Fibroblast of skin of abdomen (primary cell): Measurements from ENCODE around the gene KLHL35.

Experiments used
- DNase-seq: peaks from one replicate; pipeline ENCODE4 v3.0.0-alpha.2; 2013

KLHL35 gene

GRCh38 chr11:75469785-75470405 is 36.9 kb upstream of the KLHL35 start:
- DNase-seq = no peak

DNA sequence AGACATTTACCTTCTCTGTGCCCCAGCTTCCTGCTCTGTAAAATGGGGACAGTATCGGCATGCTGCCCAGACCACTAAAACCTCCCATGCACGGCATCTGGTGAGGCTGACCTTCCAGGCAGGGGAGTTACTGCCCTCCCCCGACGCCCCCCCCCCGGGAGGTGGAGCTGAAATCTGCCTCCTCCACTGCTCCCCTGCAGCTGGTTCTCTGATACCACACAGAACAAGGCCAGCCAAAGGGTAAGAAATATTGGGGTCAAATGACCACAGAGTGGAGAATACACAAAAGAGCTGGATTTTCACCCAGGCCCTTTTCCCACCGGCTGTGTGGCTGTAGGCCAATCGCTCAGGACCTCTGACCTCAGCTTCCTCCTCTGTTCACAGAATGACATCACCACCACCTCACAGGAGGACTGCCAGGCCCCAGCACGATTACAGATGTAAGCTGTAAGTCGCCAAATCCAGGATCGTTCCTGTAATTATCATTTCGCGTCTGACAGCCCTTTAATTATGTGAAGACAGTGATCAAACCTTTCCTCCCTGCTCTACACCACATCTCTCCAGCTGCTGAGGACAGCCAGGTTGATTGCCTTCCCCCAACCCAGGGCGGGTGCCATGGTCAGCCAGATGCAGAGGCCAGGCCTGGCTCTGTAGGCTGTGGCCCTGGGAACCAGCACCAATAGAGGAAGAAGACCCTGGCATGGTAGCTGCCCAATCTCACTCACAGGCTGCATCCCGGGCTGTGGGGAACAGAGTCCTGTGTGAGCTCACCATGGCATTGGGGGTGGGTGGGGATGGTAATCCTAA is 35.7 kb upstream of the KLHL35 start:
- peak; percentile 52 for DNase-seq

DNA sequence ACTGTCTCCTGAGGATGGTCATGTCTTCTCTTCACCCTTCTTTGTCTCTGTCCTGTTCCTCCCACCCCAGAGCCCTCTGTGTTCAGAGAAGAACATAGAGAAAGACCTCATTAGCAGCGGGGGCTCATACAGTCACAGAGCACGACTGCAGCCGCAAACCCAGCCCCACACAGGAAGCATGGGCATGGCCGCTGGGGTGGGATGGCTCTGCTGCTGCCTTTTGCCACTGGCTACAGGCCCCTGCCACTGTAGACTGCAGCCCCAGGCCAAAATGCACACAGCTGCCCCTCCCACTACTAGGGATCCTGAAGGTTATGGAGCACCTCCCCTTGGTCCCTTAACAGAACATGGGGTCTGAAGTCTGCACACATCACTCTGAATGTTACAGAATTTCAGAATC is 34.9 kb upstream of the KLHL35 start:
- no peak for DNase-seq

- no peak for DNase-seq
Measured at GRCh38 chr11:75467311-75467710, 34.3 kb upstream of the KLHL35 start.

- peak; percentile 82 for DNase-seq
Measured at GRCh38 chr11:75465701-75466531, 32.9 kb upstream of the KLHL35 start.

GRCh38 chr11:75463106-75463774 is 30.2 kb upstream of the KLHL35 start:
- no peak for DNase-seq

GRCh38 chr11:75462117-75462653 is 29.2 kb upstream of the KLHL35 start:
- no peak for DNase-seq

DNA sequence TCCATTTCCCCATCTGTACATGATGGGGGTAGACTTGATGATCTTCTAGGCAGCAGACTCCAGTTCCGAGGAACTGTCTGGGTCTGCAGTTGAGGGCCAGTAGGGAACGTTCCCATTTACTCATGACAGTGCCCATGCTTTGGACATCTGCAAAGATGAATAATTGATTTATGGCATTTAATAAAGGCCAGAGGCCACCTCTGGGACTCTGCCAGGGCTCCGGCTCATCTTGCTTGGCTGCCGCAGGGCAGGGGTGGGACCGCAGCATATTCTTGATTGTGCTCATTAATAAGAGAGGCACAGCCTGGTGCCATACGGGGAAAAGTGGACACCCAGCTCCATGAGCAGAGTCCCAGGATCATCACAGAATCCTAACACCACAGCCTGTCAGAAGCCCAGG is 28.1 kb upstream of the KLHL35 start:
- DNase-seq = no peak

GRCh38 chr11:75456596-75457183 is 23.7 kb upstream of the KLHL35 start:
- no peak for DNase-seq

DNA sequence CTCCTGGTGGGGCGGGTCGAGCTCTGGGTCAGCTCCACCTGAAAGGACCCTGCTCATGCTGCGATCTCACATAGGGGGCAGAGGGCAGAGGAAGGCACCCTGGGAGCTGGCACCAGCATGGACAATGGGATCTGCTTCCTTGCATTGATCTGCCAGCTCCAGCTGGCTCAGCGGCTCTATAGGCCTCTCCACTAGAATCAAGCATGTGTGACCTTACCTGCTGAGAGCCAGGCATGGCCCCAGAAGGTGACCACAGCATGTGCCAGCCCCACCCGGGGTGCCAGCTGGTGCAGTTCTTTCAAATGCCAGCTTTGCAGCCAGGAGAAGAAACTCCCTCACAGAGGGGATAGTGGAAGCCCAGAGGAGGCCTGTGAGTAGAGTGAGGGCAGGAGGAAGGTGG is 22.0 kb upstream of the KLHL35 start:
- no peak for DNase-seq

DNA sequence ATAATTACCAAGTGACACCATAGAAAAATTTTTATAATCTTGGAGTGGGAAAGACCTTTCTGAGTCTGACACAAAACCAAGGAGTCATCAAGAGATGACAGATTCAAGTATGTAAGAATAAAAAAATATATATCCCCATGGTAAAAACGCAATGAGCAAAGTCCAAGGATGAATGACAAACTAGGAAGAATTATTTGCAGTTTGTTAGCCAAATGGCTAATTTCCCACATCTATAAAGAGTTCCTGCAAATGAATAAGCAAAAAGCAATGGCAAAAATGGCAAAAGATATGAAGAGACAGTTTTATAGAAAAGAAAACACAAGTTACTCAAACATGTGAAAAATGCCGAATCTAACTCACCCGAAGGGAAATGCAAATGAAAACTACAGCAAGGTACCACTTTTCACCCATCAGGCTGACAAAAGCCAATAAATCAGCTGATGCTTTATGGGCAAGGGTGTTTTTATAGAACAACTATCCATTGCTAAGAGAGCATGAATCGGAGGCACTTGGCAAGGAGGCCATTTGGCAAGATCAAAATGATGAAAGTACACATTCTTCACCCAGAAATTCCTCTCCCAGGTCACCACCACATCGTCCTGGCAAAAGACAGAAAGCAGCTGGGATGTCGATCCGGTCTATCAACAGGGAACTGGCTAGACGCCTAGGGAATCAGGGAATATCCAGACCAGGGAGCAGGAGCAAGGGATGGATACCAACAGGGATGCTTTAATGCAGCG is 21.1 kb upstream of the KLHL35 start:
- peak; percentile 91 for DNase-seq

GRCh38 chr11:75450826-75451821 is 18.1 kb upstream of the KLHL35 start:
- no peak for DNase-seq

DNA sequence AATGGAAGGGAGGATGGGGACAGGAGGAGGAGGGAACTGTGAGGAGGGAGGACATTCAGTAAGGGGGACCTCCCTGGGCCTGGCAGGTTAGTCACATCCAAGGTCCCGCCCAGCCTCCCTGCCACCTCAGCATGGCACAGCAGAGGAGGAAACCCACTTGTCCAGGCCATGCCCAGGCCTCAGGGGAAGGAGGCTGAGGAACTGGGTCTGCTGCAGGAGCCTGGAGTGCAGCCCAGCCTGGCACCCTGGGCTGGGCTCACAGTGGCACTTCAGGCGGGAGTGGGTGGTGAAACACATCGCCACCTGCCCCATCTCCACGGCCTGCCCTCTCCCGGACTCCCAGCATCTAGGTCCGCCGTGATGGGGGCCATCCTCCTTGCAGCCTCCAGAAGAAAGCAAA is 17.2 kb upstream of the KLHL35 start:
- no peak for DNase-seq

- DNase-seq = no peak
Measured at GRCh38 chr11:75449776-75450175, 16.8 kb upstream of the KLHL35 start.

DNA sequence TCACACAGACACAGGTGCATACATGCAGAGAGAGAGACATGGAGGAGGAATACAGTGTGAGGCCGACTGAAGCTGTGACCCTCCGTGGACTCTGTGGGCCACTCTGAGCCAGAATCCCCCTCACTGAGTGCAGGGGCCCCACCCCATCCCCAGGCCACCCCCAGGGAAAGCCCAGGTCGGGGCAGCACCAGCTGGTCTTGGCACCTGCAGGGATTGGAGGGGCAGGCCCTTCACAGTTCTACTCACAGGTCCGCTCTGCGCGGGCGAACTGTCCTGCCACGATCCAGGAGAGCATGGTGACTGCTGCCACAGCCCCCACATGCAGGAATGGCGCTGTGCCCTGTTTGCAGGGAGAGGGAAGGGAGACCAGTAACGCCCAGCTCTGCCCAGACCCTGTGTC is 16.3 kb upstream of the KLHL35 start:
- DNase-seq = no peak

- no peak for DNase-seq
Measured at GRCh38 chr11:75447415-75447814, 14.4 kb upstream of the KLHL35 start.

GRCh38 chr11:75445315-75445953 is 12.4 kb upstream of the KLHL35 start:
- peak; percentile 48 for DNase-seq

GRCh38 chr11:75443043-75443442 is 10.0 kb upstream of the KLHL35 start:
- DNase-seq = no peak

DNA sequence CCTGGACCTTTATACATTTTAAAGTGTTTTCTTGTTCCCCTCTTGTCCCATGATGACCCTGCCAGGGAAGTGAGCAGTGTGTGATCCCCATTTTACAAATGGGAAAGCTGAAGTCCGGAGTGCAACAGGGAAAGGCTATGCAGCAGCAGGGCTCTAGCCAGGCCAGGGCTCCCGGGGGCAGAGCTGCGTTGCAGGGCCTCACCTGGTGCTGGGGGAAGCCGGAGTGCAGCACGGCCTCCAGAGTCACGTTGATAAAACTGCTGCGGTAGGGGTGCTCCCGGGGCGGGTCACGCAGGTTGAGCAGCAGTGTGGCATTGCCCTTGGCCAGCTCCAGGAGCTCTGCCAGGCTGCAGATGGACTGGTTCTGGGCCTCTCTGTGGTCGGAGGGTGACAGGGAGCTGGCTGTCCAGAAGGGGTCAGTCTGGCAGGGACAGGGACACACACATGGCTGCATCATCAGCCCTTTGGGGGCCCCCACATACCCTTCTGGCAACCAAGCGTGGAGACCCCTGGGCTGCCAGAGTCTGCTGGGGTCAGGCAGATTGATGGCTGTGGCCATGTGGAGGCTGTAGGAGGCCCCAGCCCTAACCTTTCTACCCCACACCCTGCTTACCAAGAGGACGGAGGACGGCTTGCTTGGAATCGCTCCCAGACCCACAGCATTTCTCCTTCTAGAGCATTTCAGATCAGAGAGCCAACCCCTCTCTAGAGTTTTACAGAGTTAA is 9.3 kb upstream of the KLHL35 start:
- DNase-seq = no peak
